ENCODE data around the gene BARD1. TPM values are rescaled to one million over a fixed set of nuclear protein-coding genes. Genes with fewer than 3 reads are reported as not detected.
A peak's percentile ranks its signal among the peaks of the same experiment; 100 is the strongest.

BARD1 gene
- total and polyA plus RNA-seq, 2 of the 8 experiments (the other 6 are each of a cell fraction or from before 2014, with no cell fraction given), result 11.1 to 29.8 TPM

DNA sequence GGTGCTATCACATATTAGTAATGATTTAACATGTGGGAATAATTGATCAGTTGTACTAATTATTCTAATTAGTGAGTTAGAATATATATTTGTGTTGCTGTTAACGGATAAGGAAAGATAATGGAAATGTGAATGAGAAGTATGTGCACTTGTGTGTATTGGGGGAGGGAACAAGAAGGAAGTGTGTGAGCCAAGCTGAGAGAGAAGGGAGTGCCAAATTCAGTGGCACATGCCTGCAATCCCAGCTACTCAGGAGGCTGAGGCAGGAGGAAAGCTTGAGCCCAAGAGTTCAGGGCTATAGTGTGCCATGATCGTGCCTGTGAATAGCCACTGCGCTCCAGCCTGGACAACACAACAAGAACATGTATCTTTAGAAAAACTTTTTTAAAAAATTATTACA is 9.3 kb downstream of the BARD1 start:
- CTCF ChIA-PET (ENCODE audit: partially characterized antibody), result no interaction called here
- Histone ChIP-seq H4K20me1 (replicated peaks in 1 of 2; ENCODE audit: control insufficient read depth in 1 of 2, insufficient read depth in 2 of 2, low read length in 2 of 2) (peaks cover 3 to 4% of the 10 kb centered on the region in 2 experiments), H2BK20ac (ENCODE audit: low read length) (no peak overlapping the region), H2AFZ (ENCODE audit: low read length) (no peak overlapping the region), H3K36me3 (ENCODE audit: control insufficient read depth in 2 of 4, insufficient read depth in 4 of 4, low read length in 3 of 4) (peaks cover 0 to 6% (median 3%) of the 10 kb centered on the region in 4 experiments; a peak in 6 of 8 replicates), H3K79me1 (ENCODE audit: low read depth, low read length) (no peaks in the 10 kb centered on the region; the same call in 1 of the 2 replicates), H3K9ac (replicated peaks in 1 of 4; ENCODE audit: extremely low read depth in 1 of 4, low read depth in 3 of 4, low read length in 3 of 4) (no peak overlapping the region), H4K8ac (ENCODE audit: extremely low read depth, insufficient read depth, low read length) (no peak overlapping the region), H3K4me1 (replicated peaks in 1 of 4; ENCODE audit: control insufficient read depth in 3 of 4, insufficient read depth in 4 of 4, low read length in 3 of 4) (peaks cover 0 to 6% (median 2%) of the 10 kb centered on the region in 4 experiments; a peak in 2 of 7 replicates), H2BK12ac (ENCODE audit: low read depth, low read length) (no peak overlapping the region), H3K14ac (ENCODE audit: insufficient read length) (no peak overlapping the region), H3K27ac (ENCODE audit: low read depth, low read length) (no peak overlapping the region), H3K18ac (ENCODE audit: extremely low read depth, low read length) (0 out of 2 replicates have a peak overlapping the region, but pooled peaks have one; percentile 20), H3K27me3 (replicated peaks in 1 of 4; ENCODE audit: control insufficient read depth in 3 of 4, extremely low read depth in 1 of 4, insufficient read depth in 3 of 4, low read length in 3 of 4) (no peaks in the 10 kb centered on the region), H4K91ac (replicated peaks; ENCODE audit: insufficient read length, low read length) (no peak overlapping the region), H4K5ac (ENCODE audit: insufficient read length, low read depth, low read length) (no peak overlapping the region), H3K23me2 (ENCODE audit: low read depth, low read length) (no peaks in the 10 kb centered on the region), H3K23ac (ENCODE audit: insufficient read length) (no peak overlapping the region), H3K9me3 (ENCODE audit: insufficient read depth in 2 of 2, low read depth in 1 of 2, low read length in 1 of 2) (no peaks in the 10 kb centered on the region), H3K4me3 (ENCODE audit: extremely low read depth in 1 of 4, insufficient read depth in 2 of 4, low read depth in 3 of 4, low read length in 4 of 4) (no peak overlapping the region), H2BK5ac (ENCODE audit: low read depth, low read length) (no peak overlapping the region), H2BK15ac (ENCODE audit: low read length) (no peak overlapping the region), H3K4ac (replicated peaks; ENCODE audit: insufficient read length, low read depth, low read length) (no peak overlapping the region), H3K79me2 (ENCODE audit: control insufficient read depth in 1 of 2, insufficient read depth in 2 of 2, low read length in 2 of 2) (peaks cover 5 to 91% of the 10 kb centered on the region in 2 experiments), H2AK5ac (ENCODE audit: low read depth, low read length) (no peak overlapping the region), H3K56ac (replicated peaks; ENCODE audit: insufficient read length, low read depth, low read length) (no peak overlapping the region), H2BK120ac (replicated peaks; ENCODE audit: low read depth, low read length) (no peak overlapping the region), H3K4me2 (ENCODE audit: insufficient read depth in 1 of 2, low read depth in 2 of 2, low read length in 2 of 2) (no peak overlapping the region)
- TF ChIP-seq KDM1A (IDR thresholded peaks at IDR 0.05; ENCODE audit: borderline replicate concordance, low read length), result no peak
- no peak for TF ChIP-seq SIX5 (IDR thresholded peaks at IDR 0.05; ENCODE audit: low read depth, low read length)
- TF ChIP-seq BACH1 (IDR thresholded peaks at IDR 0.05; ENCODE audit: low read length), result no peak
- no peak for TF ChIP-seq SP4 (IDR thresholded peaks at IDR 0.05; ENCODE audit: low read length)
- TF ChIP-seq KDM4A (IDR thresholded peaks at IDR 0.05; ENCODE audit: low read depth, low read length, severe bottlenecking), result no peak
- no peak for TF ChIP-seq HDAC2 (IDR thresholded peaks at IDR 0.05; ENCODE audit: borderline replicate concordance in 1 of 2, low read depth in 2 of 2, low read length in 2 of 2)
- no peak for TF ChIP-seq NANOG (IDR thresholded peaks at IDR 0.05; ENCODE audit: insufficient read depth, low read depth, low read length, poor library complexity, severe bottlenecking)
- TF ChIP-seq EZH2 (IDR thresholded peaks at IDR 0.05; ENCODE audit: low read depth, low read length, severe bottlenecking), result no peak
- no peak for TF ChIP-seq GTF2F1 (IDR thresholded peaks at IDR 0.05; ENCODE audit: borderline replicate concordance, low read depth, low read length)
- TF ChIP-seq CREB1 (IDR thresholded peaks at IDR 0.05), result no peak
- no peak for TF ChIP-seq SIRT6 (IDR thresholded peaks at IDR 0.05; ENCODE audit: low read length)
- TF ChIP-seq, protein P1, sequence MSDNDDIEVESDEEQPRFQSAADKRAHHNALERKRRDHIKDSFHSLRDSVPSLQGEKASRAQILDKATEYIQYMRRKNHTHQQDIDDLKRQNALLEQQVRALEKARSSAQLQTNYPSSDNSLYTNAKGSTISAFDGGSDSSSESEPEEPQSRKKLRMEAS (IDR thresholded peaks at IDR 0.05), result no peak
- no peak for TF ChIP-seq BRCA1 (IDR thresholded peaks at IDR 0.05; ENCODE audit: low read depth, low read length)
- FAIRE-seq (no peak), DNase-seq (ENCODE audit: low read depth in 1 of 2, low spot score in 2 of 2) (no peak)
- 96 to 100% methylated on average over 1 to 3 of the region's 3 CpGs for WGBS, 2 experiments (ENCODE audit: extremely low coverage in 1 of 2, insufficient coverage in 1 of 2, insufficient read length in 1 of 2, insufficient replicate concordance in 2 of 2, low coverage in 1 of 2, low lambda C conversion rate in 2 of 2, missing lambda C conversion rate in 1 of 2)
- POLR2A ChIA-PET (ENCODE audit: partially characterized antibody), result interaction anchor here (1.0 to 1.2 kb wide), 2 partner anchors 8 to 10 kb away, joined by 3 read pairs; no protein-coding TSS in a partner anchor
